Uterus (tissue), 4 donors: Measurements from ENCODE around the gene CIAO2B. TPM values are rescaled to one million over a fixed set of nuclear protein-coding genes. Genes with fewer than 3 reads are reported as not detected.

ENCODE experiments used
- DNase-seq, 2 donors: peaks; one replicate each; pipeline ENCODE4 v3.0.0-alpha.2; 2019 to 2020
- H3K27ac ChIP-seq, 2 donors: fragments of 200-600 bp; sonication (generic); 1 replicate in 1 of 2; 2 replicates in 1 of 2; pipeline ENCODE4 v1.5.1; 2016 to 2018
- H3K27me3 ChIP-seq, 2 donors: fragments of 200-600 bp; sonication (generic); one replicate each; pipeline ENCODE4 v1.5.1; 2018 to 2019; ENCODE audit warnings: control low read depth in 1 of 2
- H3K36me3 ChIP-seq, 2 donors: fragments of 200-600 bp; sonication (generic); one replicate each; pipeline ENCODE4 v1.5.1; 2019; ENCODE audit warnings: control low read depth in 1 of 2
- H3K4me1 ChIP-seq, 2 donors: fragments of 200-600 bp; sonication (generic); one replicate each; pipeline ENCODE4 v1.5.1; 2018 to 2019; ENCODE audit warnings: control low read depth in 1 of 2
- H3K4me3 ChIP-seq, 2 donors: fragments of 200-600 bp; sonication (generic); 1 replicate in 1 of 2; 2 replicates in 1 of 2; pipeline ENCODE4 v1.5.1; 2018 to 2019; ENCODE audit warnings: mild to moderate bottlenecking in 1 of 2
- H3K9me3 ChIP-seq, 2 donors: fragments of 200-600 bp; sonication (generic); one replicate each; pipeline ENCODE4 v1.5.1; 2019; ENCODE audit warnings: control low read depth in 1 of 2
- CTCF ChIP-seq, 4 experiments: fragments of 200-600 bp in 2 of 4; fragments of 450-650 bp in 2 of 4; sonication (generic) in 2 of 4; IDR thresholded peaks; one replicate each; pipeline ENCODE4 v1.5.1; 2016 to 2019; ENCODE audit warnings: antibody characterized with exemption in 4 of 4, mild to moderate bottlenecking in 2 of 4, moderate library complexity in 1 of 4
- POLR2A ChIP-seq, 2 donors: fragments of 450-650 bp; IDR thresholded peaks; one replicate each; pipeline ENCODE4 v1.6.1; 2016; ENCODE audit warnings: antibody characterized with exemption in 2 of 2, mild to moderate bottlenecking in 1 of 2, moderate library complexity in 1 of 2
- intact Hi-C: fragments of 100-400 bp; cut with DNase I; formaldehyde crosslinking; loops from one replicate; pipeline ENCODE4 v1.15.1; 2023; ENCODE audit warnings: low total_unique reads
- total RNA-seq, 4 donors: library from RNA; depleted of rRNA in 3 of 4; stranded (reverse); fragments of >200 nt in 3 of 4; gene quantifications; one replicate each; pipeline versions ENCODE4 v1.1.0 to v1.2.4, GENCODE V29; 2014 to 2023
- donor health status: DM: yes; HTN: yes; CAD: no.

Gene CIAO2B
- total RNA-seq, 4 donors from 2014 or later, result 15.9 to 76.8 (median 74.2) TPM

- H3K4me1 ChIP-seq, result no peaks in the 10 kb centered on the region
- H3K27me3 ChIP-seq, result no peaks in the 10 kb centered on the region
- H3K9me3 ChIP-seq, result no peaks in the 10 kb centered on the region
- no peaks in the 10 kb centered on the region for H3K36me3 ChIP-seq
- no peak overlapping the region for H3K27ac ChIP-seq
- no peak for DNase-seq
- TF ChIP-seq POLR2A (IDR thresholded peaks at IDR 0.05) (no peak), CTCF (IDR thresholded peaks at IDR 0.05) (no peak)
- H3K4me3 ChIP-seq, result no peak overlapping the region
- intact Hi-C loops, result no loop called here
These were observed 19.2 kb downstream of the CIAO2B start for GRCh38 chr16:66915041-66915440.

GRCh38 chr16:66914541-66914940 lies 19.7 kb downstream of the CIAO2B start:
- H3K4me3 ChIP-seq, result no peak overlapping the region
- no peaks in the 10 kb centered on the region for H3K9me3 ChIP-seq
- H3K4me1 ChIP-seq, result no peaks in the 10 kb centered on the region
- TF ChIP-seq CTCF (IDR thresholded peaks at IDR 0.05) (no peak), POLR2A (IDR thresholded peaks at IDR 0.05) (no peak)
- H3K27ac ChIP-seq, result no peak overlapping the region
- no peak for DNase-seq
- intact Hi-C loops, result no loop called here
- H3K27me3 ChIP-seq, result no peaks in the 10 kb centered on the region
- no peaks in the 10 kb centered on the region for H3K36me3 ChIP-seq

GRCh38 chr16:66913711-66914110 lies 20.5 kb downstream of the CIAO2B start:
- H3K4me1 ChIP-seq, result no peaks in the 10 kb centered on the region
- no peaks in the 10 kb centered on the region for H3K36me3 ChIP-seq
- H3K4me3 ChIP-seq, result no peak overlapping the region
- no peak for TF ChIP-seq CTCF (IDR thresholded peaks at IDR 0.05)
- no peak for TF ChIP-seq POLR2A (IDR thresholded peaks at IDR 0.05)
- no peaks in the 10 kb centered on the region for H3K27me3 ChIP-seq
- H3K27ac ChIP-seq, result no peak overlapping the region
- intact Hi-C loops, result no loop called here
- H3K9me3 ChIP-seq, result no peaks in the 10 kb centered on the region
- DNase-seq, result no peak

- Histone ChIP-seq H3K9me3 (no peaks in the 10 kb centered on the region), H3K36me3 (no peaks in the 10 kb centered on the region), H3K4me3 (no peak overlapping the region), H3K27ac (no peak overlapping the region), H3K4me1 (no peaks in the 10 kb centered on the region), H3K27me3 (no peaks in the 10 kb centered on the region)
- TF ChIP-seq POLR2A (IDR thresholded peaks at IDR 0.05) (no peak), CTCF (IDR thresholded peaks at IDR 0.05) (no peak)
- no peak for DNase-seq
- intact Hi-C loops, result no loop called here
These were observed 21.1 kb downstream of the CIAO2B start for GRCh38 chr16:66913081-66913480.

- Histone ChIP-seq H3K36me3 (no peaks in the 10 kb centered on the region), H3K4me1 (no peaks in the 10 kb centered on the region), H3K4me3 (no peak overlapping the region), H3K27ac (no peak overlapping the region), H3K27me3 (no peaks in the 10 kb centered on the region), H3K9me3 (no peaks in the 10 kb centered on the region)
- no peak for TF ChIP-seq POLR2A (IDR thresholded peaks at IDR 0.05)
- no peak for TF ChIP-seq CTCF (IDR thresholded peaks at IDR 0.05)
- intact Hi-C loops, result no loop called here
- DNase-seq, result no peak
These were observed 22.4 kb downstream of the CIAO2B start for GRCh38 chr16:66911801-66912200.
